SHP77 (cell line): Measurements from ENCODE around the gene PDGFD.

ENCODE experiments used
- DNase-seq, 2 experiments: peaks; one replicate each; lab custom pipeline; 2025; lab: John Stamatoyannopoulos, UW

The PDGFD gene

GRCh38 chr11:104145062-104145461, 18.9 kb downstream of the PDGFD start:
- no peak for DNase-seq

GRCh38 chr11:104142698-104143097, 21.2 kb downstream of the PDGFD start:
- no peak for DNase-seq

GRCh38 chr11:104136861-104137260, 27.1 kb downstream of the PDGFD start:
- DNase-seq = no peak

- DNase-seq = no peak
Measured at GRCh38 chr11:104134745-104135144, 29.2 kb downstream of the PDGFD start.

- no peak for DNase-seq
Measured at GRCh38 chr11:104130161-104130560, 33.8 kb downstream of the PDGFD start.

- DNase-seq = no peak
Measured at GRCh38 chr11:104129145-104129544, 34.8 kb downstream of the PDGFD start.

GRCh38 chr11:104127828-104128227, 36.1 kb downstream of the PDGFD start:
- DNase-seq = no peak

- DNase-seq = no peak
Measured at GRCh38 chr11:104126464-104126863, 37.5 kb downstream of the PDGFD start.

- DNase-seq = no peak
Measured at GRCh38 chr11:104124979-104125378, 39.0 kb downstream of the PDGFD start.

- DNase-seq = no peak
Measured at GRCh38 chr11:104122836-104123235, 41.1 kb downstream of the PDGFD start.

- peak; percentile 11 to 51 for DNase-seq
Measured at GRCh38 chr11:104122011-104122635, 41.8 kb downstream of the PDGFD start.

GRCh38 chr11:104120493-104121137, 43.3 kb downstream of the PDGFD start:
- peak; percentile 31 to 50 for DNase-seq

GRCh38 chr11:104118105-104118744, 45.7 kb downstream of the PDGFD start:
- no peak for DNase-seq

GRCh38 chr11:104113541-104113940, 50.4 kb downstream of the PDGFD start:
- no peak for DNase-seq

GRCh38 chr11:104106136-104106754, 57.7 kb downstream of the PDGFD start:
- DNase-seq = no peak

- DNase-seq = no peak
Measured at GRCh38 chr11:104105155-104105554, 58.8 kb downstream of the PDGFD start.

- DNase-seq = no peak
Measured at GRCh38 chr11:104104664-104105063, 59.3 kb downstream of the PDGFD start.

GRCh38 chr11:104104201-104104600, 59.7 kb downstream of the PDGFD start:
- DNase-seq = no peak

- no peak for DNase-seq
Measured at GRCh38 chr11:104098555-104098954, 65.4 kb downstream of the PDGFD start.

- DNase-seq = no peak
Measured at GRCh38 chr11:104098132-104098531, 65.8 kb downstream of the PDGFD start.

- no peak for DNase-seq
Measured at GRCh38 chr11:104096900-104097299, 67.0 kb downstream of the PDGFD start.

GRCh38 chr11:104095791-104096190, 68.2 kb downstream of the PDGFD start:
- DNase-seq = no peak

- no peak for DNase-seq
Measured at GRCh38 chr11:104094576-104094975, 69.4 kb downstream of the PDGFD start.
